Endometrial microvascular endothelial cells (primary cell): Measurements from ENCODE around the gene ZFX. TPM values are rescaled to one million over a fixed set of nuclear protein-coding genes. Genes with fewer than 3 reads are reported as not detected.
"Not testable (repeated sequence)": the region's sequence is repeated elsewhere in the genome, so short reads cannot be mapped to it uniquely, and the experiment has no call there.

ENCODE experiments used
- in situ Hi-C: cut with HindIII; loops from 2 replicates; pipeline ENCODE4 v1.10.0; 2017; ENCODE audit warnings: low sequenced_read_pairs, low pct_unique_long_range_greater_than_20kb; ENCODE audit errors: inconsistent ontology term
- total RNA-seq: library from RNA; depleted of rRNA; stranded (reverse); fragments of >200 nt; gene quantifications from one replicate; pipeline ENCODE4 v1.2.3, GENCODE V29; 2015; ENCODE audit errors: inconsistent ontology term

The ZFX gene
- total RNA-seq, 1 donor from 2014 or later: 38.2 TPM

GRCh38 chrX:24150051-24150790, 692 bp downstream of the ZFX start:
- in situ Hi-C loops: no loop called here

GRCh38 chrX:24150898-24151297, 1.4 kb downstream of the ZFX start:
- in situ Hi-C loops: no loop called here

DNA sequence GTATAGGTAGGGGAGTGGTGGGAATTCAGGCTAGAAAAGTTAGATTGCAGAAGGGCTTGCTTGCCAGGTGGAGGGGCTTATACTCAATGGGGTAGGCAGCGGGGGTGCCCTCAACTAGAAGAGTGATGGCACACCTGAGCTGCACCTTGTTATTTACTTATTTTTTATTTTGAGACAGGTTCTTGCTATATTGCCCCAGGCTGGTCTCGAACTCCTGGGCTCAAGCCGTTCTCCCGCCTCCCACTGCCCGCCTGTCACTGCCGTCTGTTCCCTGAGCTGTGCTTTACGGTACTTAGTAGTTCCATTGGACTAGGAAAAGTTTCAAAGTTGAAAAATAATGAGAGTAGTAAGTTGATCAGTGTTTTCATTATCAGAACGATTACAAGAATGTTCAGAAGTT, 2.0 kb downstream of the ZFX start:
- in situ Hi-C loops: no loop called here

DNA sequence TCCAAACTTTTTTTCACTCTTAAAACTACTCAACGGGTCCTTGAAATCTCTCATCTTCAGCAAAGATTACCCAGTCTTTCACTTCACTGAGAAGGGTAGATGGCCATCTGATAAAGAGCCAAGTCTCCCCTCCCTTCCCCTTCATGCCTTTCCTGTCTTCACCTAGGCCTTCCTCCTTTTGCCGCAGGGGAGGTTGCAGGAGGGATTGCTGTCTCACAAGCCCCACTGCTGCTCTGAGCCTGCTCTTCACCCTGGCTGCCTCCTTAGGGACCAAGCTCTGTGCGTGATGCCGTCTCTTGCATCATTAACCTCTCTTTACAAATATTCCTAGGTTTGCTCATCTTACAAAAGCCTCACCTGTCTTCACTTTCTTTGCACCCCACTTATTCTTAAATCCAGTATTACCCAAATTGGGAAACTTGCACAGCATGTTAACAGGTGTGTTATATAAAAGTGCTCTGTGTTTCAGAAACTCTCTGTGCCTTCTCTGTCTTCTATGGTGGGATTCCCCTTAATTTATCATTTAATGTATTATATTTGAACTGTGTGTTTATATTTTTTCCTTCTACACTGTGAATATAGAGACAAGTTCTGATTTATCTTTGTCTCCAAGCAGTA, 3.8 kb downstream of the ZFX start:
- in situ Hi-C loops: no loop called here

GRCh38 chrX:24153796-24154189, 4.3 kb downstream of the ZFX start:
- in situ Hi-C loops: no loop called here

- in situ Hi-C loops: no loop called here
These were observed 5.0 kb downstream of the ZFX start for GRCh38 chrX:24154490-24155034.

GRCh38 chrX:24155747-24156146, 6.2 kb downstream of the ZFX start:
- in situ Hi-C loops: not testable (repeated sequence)

DNA sequence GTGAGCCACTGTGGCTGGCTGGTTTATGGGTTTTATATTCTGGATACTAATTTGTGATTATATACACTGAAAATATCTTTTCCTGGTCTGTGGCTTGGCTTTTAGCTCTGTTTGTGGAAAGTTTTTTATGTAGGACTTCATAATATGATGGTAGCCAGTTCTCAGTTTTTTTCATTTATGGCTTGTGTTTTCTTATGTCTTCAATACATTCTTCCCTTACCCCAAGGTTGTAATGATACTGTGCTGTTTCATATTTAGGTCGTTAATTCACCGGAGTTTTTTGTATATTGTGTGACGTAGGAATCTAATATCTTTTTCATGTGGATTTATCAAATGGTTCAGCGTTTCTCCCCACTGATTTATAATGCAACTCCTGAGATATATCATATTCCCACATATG, 6.6 kb downstream of the ZFX start:
- in situ Hi-C loops: no loop called here

DNA sequence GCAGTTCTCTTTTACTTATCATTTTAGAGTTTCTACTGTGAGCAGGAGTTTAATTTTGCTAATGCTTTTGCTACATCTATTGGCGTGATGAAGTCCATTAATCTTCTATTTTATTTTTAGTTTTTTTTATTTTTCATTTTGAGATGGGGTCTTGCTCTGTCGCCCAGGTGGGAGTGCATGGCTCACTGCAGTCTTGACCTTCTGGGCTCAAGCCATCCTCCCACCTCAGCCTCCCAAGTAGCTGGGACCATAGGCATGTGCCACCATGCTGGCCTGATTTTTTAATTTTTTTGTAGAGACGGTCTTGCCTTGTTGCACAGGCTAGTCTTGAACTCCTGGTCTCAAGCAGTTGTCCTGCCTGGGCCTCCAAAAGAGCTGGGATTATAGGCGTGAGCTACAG, 9.4 kb downstream of the ZFX start:
- in situ Hi-C loops: no loop called here

DNA sequence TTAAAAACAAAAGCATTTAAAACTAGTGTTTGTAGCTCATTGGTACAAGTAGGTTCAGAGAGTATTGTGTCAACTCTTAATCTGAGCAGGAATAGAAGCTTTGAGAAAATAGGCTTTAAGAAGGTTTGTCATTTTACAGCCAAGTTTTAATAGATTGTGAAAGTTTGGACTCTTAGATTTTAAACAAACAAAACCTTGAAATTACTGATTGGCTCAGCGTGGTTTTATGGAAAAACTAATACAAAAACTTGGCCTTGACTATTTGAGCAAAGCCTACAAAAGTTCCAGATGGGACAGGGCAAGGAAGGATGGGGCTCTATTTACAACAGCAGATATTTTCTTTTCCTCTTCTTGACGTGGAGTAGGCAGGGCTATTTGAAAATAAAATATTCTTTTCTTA, 16.5 kb downstream of the ZFX start:
- in situ Hi-C loops: no loop called here

- in situ Hi-C loops: no loop called here
These were observed 18.4 kb downstream of the ZFX start for GRCh38 chrX:24167719-24168472.

DNA sequence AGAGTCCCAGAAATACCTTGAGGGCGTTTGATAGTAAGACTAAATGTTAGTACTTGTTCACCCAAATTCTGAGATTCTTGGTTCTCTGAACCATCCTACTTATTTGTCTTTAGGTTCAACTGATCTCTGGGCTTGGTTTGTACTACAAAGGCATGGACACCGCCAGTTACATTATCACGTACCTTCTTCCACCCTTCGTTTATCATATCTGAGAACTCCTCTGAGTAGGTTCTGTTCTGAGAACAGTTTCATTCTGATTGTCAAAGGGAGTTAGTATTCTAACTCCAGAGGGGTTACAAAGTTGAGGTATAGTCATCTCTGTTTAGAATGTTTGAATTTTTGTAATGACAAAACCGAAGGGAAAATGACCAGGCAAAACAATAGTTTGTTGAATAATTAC, 19.3 kb downstream of the ZFX start:
- in situ Hi-C loops: no loop called here

GRCh38 chrX:24169211-24169610, 19.7 kb downstream of the ZFX start:
- in situ Hi-C loops: no loop called here

GRCh38 chrX:24173115-24173847, 23.8 kb downstream of the ZFX start:
- in situ Hi-C loops: no loop called here

- in situ Hi-C loops: no loop called here
These were observed 25.7 kb downstream of the ZFX start for GRCh38 chrX:24175276-24175675.

DNA sequence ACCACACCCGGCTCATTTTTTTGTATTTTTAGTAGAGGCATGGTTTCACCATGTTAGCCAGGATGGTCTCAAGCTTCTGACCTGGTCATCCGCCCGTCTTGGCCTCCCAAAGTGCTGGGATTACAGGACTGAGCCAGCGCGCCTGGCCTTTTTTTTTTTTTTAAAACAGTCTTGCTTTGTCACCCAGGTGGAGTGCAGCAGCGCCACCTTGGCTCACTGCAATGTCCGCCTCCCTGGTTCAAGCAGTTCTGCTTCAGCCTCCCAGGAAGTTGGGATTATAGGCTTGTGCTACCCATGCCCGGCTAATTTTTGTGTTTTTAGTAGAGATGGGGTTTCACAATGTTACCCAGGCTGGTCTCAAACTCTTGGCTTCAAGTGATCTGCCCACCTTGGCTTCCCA, 28.9 kb downstream of the ZFX start:
- in situ Hi-C loops: no loop called here

GRCh38 chrX:24184018-24184417, 34.5 kb downstream of the ZFX start:
- in situ Hi-C loops: no loop called here

- in situ Hi-C loops: no loop called here
These were observed 37.0 kb downstream of the ZFX start for GRCh38 chrX:24186483-24186882.

GRCh38 chrX:24186986-24187385, 37.5 kb downstream of the ZFX start:
- in situ Hi-C loops: no loop called here
